HepG2 (cell line): Measurements from ENCODE around the gene ADAMTS14.

Source experiments
- HNRNPUL1 ChIP-seq: fragments of 200-400 bp; formaldehyde crosslinking; IDR thresholded peaks from 2 replicates; pipeline ENCODE4 v1.6.1; 2017; ENCODE audit warnings: low read depth, mild to moderate bottlenecking, low read length, moderate library complexity
- TCF7 ChIP-seq: sonication (generic); IDR thresholded peaks from 2 replicates; pipeline ENCODE4 v1.6.1; 2016; ENCODE audit warnings: antibody characterized with exemption, low read depth
- ZNF333 ChIP-seq: sonication (generic); formaldehyde crosslinking; IDR thresholded peaks from 2 replicates; pipeline ENCODE4 v1.4.0; 2020; ENCODE audit warnings: mild to moderate bottlenecking, missing genetic modification reagents, borderline replicate concordance
- TF ChIP-seq, protein P1 (sequence below): sonication (generic); formaldehyde crosslinking; IDR thresholded peaks from 2 replicates; pipeline ENCODE4 v1.8.1; 2023; ENCODE audit warnings: missing genetic modification reagents, inconsistent platforms, borderline replicate concordance

DNA sequence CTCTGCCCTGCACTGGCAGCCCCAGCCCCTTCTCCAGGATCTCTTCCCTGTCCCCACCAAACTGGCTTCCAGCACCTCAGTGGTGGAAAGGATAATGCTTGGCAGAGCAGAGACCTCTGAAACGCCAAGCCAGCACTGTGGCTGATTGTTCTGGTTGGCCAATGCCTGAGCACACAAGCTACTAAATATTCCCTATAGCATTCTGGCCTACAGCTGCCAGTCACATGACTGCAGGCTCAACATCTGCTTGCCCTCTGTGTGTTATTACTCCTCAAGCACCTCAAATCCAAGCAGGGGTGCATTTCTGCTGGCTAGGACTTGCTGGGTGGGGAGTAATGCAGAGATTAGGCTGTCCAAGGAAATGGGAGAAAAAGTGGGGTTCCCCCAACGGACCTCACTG lies 106.8 kb downstream of the ADAMTS14 start:
- TF ChIP-seq TCF7 (no peak), ZNF333 (CRISPR knock-in tag) (no peak), HNRNPUL1 (no peak)
- TF ChIP-seq, protein P1, sequence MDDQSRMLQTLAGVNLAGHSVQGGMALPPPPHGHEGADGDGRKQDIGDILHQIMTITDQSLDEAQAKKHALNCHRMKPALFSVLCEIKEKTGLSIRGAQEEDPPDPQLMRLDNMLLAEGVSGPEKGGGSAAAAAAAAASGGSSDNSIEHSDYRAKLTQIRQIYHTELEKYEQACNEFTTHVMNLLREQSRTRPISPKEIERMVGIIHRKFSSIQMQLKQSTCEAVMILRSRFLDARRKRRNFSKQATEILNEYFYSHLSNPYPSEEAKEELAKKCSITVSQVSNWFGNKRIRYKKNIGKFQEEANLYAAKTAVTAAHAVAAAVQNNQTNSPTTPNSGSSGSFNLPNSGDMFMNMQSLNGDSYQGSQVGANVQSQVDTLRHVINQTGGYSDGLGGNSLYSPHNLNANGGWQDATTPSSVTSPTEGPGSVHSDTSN (CRISPR knock-in tag) = no peak
